Epithelial cell of prostate (primary cell): ENCODE data around the gene CTTN.
"Not testable (repeated sequence)": the region's sequence is repeated elsewhere in the genome, so short reads cannot be mapped to it uniquely, and the experiment has no call there.

ENCODE experiments used
- DNase-seq: peaks from one replicate; pipeline ENCODE4 v3.0.0-alpha.2; 2011; ENCODE audit warnings: low read depth, low spot score
- H3K27ac ChIP-seq: fragments of 450-650 bp; 2 replicates; pipeline ENCODE4 v1.5.1; 2017; ENCODE audit warnings: mild to moderate bottlenecking

Gene CTTN

DNA sequence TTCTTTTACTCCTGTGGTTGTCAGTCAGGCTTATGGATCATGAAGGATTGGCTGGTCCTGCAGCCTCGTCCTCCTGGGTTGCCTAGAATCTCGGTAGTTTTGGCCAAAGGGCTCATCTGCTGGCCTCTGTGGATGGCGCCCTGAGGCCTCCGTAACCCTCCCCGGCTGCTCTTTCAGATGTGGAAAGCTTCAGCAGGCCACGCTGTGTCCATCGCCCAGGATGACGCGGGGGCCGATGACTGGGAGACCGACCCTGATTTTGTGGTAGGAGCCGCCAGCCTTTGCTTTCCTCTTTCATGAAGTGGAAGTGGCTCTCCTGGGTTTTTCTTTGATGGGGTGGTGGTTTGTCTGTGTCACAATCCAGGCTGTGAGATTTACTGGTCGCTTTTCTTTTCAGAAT, 8.8 kb downstream of the CTTN start:
- DNase-seq: no peak
- H3K27ac ChIP-seq: no peak overlapping the region

DNA sequence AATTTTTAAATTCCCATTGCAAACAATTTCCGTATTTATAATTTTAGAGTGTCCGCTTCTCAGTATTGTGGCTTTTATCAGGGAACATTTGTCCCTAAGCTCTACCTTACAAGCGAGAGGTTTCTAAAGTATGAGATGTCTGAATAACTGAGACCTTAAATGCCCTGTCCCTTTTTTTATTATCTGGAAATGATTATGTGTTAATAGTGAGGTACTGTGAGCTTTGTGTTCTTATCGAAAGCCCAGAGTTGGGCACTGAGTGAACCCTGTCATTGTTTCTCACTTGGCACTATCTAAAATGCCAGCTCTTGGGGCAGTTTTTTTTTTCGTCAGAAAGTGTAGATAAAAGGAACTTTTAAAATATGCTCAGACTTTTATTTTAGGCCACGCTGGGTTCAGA, 9.5 kb downstream of the CTTN start:
- no peak overlapping the region for H3K27ac ChIP-seq

DNA sequence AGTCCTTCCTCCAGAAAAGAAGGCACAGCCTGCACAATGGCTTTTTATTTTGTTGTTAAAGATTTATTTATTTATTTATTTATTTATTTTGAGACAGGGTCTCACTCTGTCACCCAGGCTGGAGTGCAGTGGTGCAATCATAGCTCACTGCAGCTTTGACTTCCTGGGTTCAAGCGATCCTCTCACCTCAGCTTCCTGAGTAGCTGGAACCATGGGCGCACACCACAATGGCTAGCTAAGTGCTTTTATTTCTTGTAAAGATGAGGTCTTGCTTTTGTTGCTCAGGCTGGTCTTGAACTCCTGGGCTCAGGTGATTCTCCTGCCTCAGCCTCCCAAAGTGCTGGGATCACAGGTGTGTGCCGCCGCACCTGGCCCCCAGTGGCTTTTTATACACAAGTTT, 10.0 kb downstream of the CTTN start:
- DNase-seq, H3K27ac ChIP-seq: not testable (repeated sequence)

More for the DNA sequence above, 9.5 kb downstream of the CTTN start:
- no peak for DNase-seq

DNA sequence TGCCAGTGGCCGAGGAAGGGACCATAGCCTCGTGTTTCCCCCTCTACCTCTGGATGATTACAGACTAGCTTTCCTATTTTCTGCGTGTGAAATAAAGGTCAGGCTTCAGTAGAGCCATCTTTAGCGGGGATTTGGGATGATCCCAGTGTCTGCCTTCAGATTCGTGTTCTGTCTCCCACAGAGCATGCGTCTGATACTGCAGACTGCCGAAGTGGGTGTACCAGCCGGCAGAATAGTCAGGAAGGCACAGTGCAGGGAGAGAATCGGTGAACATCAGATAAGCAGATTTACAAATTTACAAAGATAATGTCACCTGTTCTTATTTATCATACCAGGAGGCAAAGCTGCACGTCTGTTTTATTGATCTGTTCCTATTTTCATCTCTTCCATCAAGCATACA, 11.1 kb downstream of the CTTN start:
- no peak for DNase-seq
- no peak overlapping the region for H3K27ac ChIP-seq

DNA sequence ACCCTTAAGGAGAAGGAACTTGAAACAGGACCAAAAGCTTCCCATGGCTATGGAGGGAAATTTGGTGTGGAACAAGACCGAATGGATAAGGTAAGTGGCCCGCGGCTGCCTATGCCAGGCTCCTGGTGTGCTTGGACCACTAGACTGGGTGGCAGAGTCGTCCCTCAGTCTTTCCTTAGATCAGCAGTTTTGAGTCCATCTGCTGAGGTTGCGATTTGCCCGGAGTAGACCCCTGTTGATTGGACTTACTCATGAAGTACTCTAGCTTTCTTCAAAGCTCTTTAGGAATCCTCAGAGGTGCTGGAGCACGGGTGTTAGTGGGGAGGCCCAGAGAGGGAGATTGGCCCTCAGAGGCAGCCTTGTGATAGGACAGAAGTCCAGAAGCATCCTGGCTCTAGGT, 11.5 kb downstream of the CTTN start:
- H3K27ac ChIP-seq: no peak overlapping the region
- DNase-seq: no peak

DNA sequence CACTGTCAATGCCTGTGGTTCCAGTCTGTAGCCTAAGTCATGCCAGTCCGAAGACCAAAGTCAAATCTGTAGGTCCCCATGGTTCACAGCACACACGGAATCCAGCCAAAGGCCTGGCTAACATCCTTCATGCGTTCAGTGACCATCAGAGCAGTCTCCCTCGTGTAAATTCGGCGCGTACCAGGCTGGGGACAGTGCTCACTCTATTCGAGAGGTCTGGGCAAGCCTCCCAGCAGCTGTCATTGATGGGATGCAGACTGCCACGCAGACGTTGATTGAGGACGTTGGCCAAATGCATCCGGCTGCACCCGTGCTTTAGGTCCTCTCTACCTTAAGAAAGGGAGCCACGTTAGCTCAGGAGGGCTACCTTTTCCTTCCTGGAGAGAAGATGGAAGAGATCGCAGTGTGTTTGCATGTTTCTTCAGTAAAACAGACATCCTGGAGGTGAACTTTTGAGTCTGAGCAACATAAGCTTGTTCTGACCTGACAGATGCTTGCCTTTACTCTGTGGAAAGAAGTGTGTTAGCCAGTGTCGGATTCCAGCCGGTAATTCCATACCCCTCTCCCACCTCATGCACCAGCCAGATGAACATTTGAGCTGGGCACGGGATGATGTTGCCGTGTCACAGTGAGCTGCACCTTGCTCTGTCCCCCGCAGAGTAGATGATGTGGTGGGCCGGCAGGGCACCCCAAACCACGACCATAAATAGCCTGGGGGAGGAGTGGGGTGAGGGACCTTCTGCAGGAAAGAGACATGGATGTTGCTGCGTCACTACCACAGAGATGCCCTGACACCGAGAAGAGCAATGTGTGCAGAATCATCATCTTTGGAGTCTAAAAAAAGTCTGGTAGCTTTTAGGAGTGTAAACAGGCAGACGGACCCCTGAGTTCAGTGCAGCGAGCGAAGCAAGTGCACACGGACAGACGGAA, 12.2 kb downstream of the CTTN start:
- no peak overlapping the region for H3K27ac ChIP-seq
- DNase-seq: no peak

DNA sequence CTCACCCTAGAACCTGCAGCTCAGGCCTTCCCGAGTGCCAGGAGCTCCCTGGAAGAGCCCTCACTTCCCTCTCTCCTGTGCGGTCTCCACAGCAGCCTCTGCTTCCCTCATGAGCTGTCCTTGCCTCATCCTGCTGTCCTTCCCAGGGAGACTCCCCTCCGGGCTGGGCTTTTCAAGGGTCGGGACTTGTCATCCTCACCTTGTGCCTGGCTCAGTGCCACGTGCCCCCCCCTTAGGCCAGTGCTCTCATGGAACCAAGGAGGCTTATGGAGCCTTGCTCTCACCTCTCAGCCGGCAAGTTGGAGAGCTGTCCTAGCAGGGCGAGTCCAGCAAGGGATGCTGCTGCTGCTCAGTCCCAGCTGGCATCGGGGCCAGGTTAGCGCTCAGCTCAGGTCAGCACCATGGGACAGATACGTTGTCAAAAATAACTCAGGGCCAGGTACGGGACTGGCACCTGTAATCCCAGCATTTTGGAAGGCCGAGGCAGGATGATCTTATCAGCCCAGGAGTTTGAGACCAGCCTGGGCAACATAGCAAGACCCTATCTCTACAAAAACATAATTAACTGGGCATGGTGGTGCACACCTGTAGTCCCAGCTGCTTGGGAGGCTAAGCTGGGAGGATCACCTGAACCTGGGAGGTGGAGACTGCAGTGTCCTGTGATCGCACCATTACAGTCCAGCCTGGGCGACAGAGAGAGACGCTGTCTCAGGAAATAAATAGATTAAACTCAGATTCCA, 13.6 kb downstream of the CTTN start:
- no peak for DNase-seq
- H3K27ac ChIP-seq: no peak overlapping the region

DNA sequence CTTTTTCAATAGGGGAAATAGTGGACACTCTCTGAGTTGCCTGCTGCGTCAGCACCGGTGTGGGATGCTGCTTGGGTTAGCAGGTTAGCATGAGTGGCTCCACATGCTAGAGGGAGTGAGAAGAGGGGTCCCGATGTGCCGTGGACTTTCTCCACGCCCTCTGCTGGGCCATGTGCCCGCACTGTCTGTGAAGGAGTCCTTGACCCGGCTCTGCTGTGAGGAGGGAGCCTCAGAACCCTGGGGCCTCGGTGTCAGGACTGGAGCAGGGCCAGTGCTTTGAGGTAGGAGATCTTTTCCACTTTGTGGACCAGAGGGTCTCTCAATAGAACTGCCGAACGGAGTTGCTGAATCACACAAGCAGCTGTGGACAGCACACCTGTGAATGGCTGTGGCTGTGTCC, 14.8 kb downstream of the CTTN start:
- no peak overlapping the region for H3K27ac ChIP-seq
- DNase-seq: no peak

DNA sequence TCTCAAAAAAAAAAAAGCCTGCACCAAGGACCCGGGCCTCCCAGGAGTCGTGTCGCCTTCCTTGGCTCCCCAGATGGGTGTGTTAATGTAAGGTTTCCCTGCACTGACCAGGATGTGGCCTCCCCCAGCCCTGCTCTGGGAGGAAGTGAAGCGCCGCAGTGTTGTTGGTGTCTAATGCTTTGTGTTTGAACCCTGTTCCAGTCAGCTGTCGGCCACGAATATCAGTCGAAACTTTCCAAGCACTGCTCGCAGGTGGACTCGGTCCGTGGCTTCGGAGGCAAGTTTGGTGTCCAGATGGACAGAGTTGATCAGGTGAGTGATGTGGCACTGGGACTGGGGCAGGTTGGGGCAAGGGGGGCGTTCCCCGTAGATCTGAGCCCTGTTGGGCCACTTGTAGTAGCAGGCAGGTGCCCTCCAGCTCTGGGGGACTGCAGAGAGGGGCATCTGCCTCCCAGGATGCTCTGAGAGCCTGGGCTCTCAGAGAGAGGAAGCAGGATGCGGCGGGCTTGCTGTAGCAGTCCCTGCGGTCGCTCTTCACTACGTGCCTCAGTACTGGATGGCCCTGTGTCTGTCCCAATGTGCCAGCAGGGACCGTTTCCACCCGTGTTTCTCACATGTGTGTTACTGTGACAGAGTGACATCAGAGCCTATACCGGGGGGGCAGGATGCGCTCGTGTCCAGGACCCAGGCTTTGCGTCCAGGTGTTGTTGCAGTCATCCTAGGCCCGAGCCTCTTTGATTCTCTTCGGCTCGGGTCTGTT, 16.2 kb downstream of the CTTN start:
- H3K27ac ChIP-seq: no peak overlapping the region
- no peak for DNase-seq

DNA sequence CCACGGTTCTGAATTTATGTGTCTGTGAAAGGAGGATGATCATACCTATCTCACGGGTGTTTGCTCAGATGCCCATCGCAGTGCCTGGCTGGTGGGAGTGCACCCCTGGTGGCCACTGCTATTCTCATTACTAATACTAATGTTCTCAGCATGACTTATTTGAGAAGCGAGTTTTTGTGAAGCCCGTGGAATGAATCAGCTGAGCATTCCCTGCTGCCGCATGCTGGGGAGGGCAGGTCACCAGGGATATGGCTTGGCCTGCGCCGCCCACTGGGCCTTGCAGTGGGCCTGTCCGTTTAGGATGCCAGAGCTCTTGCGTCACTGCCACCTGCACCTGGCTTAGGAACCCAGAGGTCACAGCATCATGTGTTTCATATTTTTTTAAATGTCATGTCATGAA, 16.9 kb downstream of the CTTN start:
- no peak overlapping the region for H3K27ac ChIP-seq
- DNase-seq: no peak

DNA sequence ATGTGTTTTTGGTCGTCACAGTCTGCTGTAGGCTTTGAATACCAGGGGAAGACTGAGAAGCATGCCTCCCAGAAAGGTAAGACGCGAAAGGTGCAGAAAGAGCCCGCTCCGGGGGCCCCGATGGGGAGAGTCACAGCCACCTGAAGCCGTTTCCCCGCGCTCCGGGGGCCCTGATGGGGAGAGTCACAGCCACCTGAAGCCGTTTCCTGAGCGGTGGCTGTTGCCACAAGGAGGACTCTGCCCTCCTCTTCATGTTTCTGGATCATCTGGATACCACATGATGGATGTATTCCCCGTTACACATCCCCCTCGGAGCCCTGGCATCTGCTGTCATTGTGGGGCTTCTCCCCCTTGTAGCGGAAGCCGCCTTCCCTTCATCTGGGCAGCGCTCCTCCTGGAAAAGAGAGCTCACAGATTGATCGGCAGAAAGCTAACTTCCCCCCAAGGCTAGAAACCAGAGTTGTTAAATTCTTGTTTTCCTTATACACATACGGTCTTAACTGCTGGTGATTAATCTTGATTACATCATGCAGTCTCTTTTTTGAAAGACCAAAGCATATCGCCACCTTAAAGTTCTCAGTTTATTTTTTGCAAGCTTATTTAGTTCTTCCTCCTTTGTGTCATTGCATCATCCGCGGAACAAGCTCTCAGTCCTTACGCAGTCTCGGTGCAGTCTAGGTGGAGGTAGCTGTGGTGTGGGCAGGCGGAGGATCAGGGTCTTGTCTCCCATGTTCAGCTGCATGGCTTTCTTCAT, 17.5 kb downstream of the CTTN start:
- peak overlapping the region; percentile 17 for H3K27ac ChIP-seq
- no peak for DNase-seq

DNA sequence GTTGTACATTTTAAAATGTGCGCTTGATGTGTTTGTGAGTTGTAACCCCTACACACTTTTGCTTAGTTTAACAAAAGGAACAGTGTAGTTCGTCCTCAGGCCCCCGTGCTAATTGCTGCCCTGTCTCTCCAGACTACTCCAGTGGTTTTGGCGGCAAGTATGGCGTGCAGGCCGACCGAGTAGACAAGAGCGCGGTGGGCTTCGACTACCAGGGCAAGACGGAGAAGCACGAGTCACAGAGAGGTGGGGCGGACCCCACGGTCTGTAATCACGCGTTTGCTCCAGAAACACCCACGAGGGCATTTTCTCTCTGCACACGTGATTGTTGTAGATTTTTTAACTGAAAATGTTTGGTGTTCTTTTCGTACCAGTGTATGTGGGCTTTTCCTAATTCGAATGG, 18.6 kb downstream of the CTTN start:
- no peak overlapping the region for H3K27ac ChIP-seq
- DNase-seq: no peak

DNA sequence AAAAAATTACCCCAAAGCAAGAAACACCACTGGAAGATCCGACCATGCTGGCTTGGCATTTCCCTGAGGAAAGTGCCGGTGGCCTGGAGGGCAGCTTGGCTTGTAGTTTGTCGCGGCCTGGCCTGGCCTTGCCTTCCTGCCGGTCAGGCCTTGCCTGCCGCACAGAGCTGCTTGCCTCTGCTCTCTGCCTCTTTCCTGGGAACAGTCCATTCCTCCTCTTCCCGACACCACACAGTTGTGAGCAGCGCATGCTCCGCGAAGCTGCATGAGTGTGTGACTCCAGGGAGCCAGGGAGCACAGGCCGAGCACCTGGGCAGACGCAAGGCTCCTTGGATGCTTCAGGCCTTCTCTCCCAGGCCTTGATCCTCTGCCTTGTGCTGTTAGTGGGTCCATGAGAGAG, 19.8 kb downstream of the CTTN start:
- H3K27ac ChIP-seq: no peak overlapping the region
- no peak for DNase-seq

DNA sequence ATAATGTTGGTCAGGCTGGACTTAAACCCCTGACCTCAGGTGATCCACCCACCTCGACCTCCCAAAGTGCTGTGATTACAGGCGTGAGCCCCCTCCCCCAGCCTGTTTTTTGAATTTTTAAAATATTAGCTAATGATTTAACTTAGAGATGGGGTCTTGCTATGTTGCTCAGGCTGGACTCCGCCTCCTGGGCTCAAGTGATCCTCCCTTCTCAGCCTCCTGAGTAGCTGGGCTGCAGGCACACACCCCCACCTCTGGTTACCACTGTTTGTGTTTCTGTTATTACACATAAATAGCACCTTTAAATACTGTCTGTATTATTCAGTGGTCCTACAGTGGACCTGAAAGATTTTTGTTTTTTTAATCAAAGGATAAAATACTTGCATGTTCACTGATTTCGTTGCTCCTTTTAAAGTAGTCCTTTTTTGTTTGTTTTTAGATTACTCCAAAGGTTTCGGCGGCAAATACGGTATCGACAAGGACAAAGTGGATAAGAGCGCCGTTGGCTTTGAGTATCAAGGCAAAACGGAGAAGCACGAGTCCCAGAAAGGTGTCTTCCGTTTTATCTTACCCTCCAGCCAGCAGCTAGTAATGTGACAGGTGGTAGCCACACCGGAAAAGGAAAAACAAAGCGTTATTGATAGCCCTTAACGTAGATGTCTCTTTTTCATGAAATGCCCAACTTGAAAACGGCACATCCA, 21.1 kb downstream of the CTTN start:
- no peak overlapping the region for H3K27ac ChIP-seq
- no peak for DNase-seq

DNA sequence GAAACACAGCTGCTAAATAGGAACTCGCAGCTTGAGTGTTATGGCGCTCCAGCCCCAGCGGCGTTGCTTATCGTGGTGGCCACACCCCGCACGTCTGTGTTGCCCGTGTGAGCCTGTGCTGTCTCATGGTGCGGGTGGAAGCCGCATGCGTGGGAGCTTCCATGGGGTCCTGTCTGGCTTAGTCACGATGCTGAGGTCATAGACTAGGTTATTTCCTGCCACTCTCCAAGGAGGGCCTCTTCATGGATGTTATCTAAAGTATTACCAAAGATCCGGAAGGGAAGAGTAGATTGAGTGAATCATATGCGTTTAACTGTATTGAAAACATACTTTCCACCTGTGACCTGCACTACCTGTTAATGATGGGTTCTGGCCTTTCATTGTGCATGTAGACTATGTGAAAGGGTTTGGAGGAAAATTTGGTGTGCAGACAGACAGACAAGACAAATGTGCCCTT, 21.7 kb downstream of the CTTN start:
- no peak overlapping the region for H3K27ac ChIP-seq
- DNase-seq: no peak

DNA sequence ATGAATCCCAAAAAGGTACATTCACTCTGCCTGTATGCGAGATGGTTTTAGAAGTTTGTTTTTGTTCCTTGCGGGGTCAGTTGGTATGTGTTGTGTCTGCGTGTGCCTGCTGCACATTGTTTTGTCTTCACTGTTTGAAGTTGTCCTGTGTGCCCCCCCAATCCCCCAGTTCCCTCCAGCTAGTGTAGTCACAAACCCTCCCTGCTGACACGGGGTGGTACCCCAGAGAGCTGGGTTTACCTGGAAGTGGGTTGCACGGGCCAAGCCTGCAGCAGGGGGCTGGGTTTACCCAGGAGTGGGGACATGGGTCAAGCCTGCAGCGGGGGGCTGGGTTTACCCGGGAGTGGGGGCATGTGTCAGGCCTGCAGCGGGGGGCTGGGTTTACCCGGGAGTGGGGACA, 22.2 kb downstream of the CTTN start:
- DNase-seq: no peak
- no peak overlapping the region for H3K27ac ChIP-seq

DNA sequence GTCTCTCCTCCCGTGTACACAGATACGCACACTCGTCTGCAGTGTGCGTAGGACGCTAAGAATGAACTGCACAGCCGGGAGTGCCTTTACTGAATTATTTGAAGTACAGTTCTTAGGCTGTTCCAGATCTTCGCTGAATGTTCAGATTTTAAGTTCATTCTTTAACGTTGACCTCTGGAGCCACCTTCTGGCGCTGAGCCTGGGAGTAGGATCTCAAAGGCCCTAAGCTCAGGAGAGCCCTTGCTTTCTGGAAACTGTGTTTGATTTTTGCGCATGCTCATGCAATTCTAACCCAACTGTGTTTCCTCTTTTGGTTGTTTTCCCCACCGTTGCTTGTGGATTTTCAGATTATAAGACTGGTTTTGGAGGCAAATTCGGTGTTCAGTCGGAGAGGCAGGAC, 22.8 kb downstream of the CTTN start:
- no peak overlapping the region for H3K27ac ChIP-seq
- no peak for DNase-seq

DNA sequence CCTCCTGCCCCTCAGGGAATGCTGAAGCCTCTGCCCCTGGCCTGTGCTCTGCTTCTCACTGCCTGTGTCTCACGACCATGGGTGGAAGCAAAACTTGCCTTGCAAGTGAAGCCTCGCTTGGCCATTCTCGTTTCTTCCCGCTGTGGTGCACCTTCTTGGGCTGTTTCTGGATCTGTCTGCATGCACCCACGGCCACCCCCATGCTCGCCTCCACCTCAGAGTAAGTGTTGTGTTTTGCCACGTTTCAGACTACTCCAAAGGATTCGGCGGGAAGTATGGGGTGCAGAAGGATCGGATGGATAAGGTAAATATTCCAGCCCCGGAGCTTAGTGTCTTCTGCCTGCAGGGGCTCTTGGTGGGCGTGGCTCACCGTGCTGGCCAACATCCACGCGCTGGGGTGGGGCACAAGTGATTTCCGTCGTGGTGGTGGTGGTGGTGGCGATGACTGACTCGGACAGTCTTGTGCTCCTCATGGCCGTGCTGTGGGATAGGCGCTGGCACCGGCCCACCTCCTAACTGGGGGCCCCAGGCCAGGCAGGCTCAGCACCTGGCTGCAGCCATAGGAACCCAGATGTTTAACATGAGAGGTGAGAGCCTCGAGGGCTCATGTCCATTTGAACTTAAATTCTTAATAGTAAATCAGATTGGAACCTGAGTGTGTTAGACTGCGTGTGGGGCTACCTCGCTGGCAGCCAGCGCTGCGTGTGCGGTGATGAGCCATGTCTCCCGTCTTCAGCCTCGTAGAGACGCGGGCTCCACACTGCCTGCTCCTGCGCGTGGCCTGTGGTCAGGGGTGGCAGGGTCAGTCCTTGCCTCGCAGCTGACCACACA, 24.6 kb downstream of the CTTN start:
- H3K27ac ChIP-seq: no peak overlapping the region
- no peak for DNase-seq
